HepG2 (cell line): Measurements from ENCODE around the gene KLHL17. TPM values are rescaled to one million over a fixed set of nuclear protein-coding genes. Genes with fewer than 3 reads are reported as not detected.
A peak's percentile ranks its signal among the peaks of the same experiment; 100 is the strongest.

ENCODE experiments used
- ATAC-seq: fragments of 200-7000 bp; cut with Tn5 transposase; 3 replicates; pipeline ENCODE4 v1.9.1; 2020; ENCODE audit warnings: mild to moderate bottlenecking, moderate library complexity
- BruUV-seq: library from RNA; stranded (reverse); fragments of 400-500 nt; replicated peaks from 2 replicates; lab custom pipeline; 2021; lab: Mats Ljungman, UMichigan
- CTCF ChIA-PET: fragments of 300-600 bp; formaldehyde crosslinking; extraction: SDS; loops from one replicate; lab custom pipeline; 2021; ENCODE audit warnings: low total read pairs, inconsistent platforms, low intra/inter-chr PET ratio; lab: Yijun Ruan, JAX
- POLR2A ChIA-PET: fragments of 350-600 bp; sonication (Branson Sonifier 250); formaldehyde crosslinking; loops from one replicate; lab custom pipeline; 2020; ENCODE audit warnings: antibody characterized with exemption, inconsistent platforms; lab: Yijun Ruan, JAX
- DNase-seq: peaks from one replicate; pipeline ENCODE4 v3.0.0-alpha.2; 2015; ENCODE audit warnings: low spot score
- FAIRE-seq: peaks from 3 replicates; lab custom pipeline; 2011; peaks lifted over from hg19 to GRCh38; lab: Jason Lieb, UNC
- H2AFZ ChIP-seq: one replicate; pipeline ENCODE4 v1.6.1; 2011; ENCODE audit warnings: low read length, inconsistent platforms
- H3K27ac ChIP-seq: fragments of 300-600 bp; 3 replicates; pipeline ENCODE4 v1.8.0; 2011; ENCODE audit warnings: mixed run types, mild to moderate bottlenecking, mixed read lengths, low read length, inconsistent platforms; ENCODE audit not compliant: insufficient read depth; ENCODE audit errors: extremely low read length
- H3K27me3 ChIP-seq, 2 experiments: fragments of 200-600 bp in 1 of 2; 2 replicates in 1 of 2; 3 replicates in 1 of 2; pipeline versions ENCODE4 v1.6.0 to v1.8.0; 2011; ENCODE audit warnings: low read length in 2 of 2, mild to moderate bottlenecking in 2 of 2, moderate library complexity in 2 of 2, inconsistent platforms in 1 of 2; ENCODE audit not compliant: insufficient read depth in 2 of 2, control insufficient read depth in 1 of 2
- H3K36me3 ChIP-seq, 2 experiments: fragments of 200-600 bp in 1 of 2; replicated peaks in 1 of 2; 2 replicates in 1 of 2; 3 replicates in 1 of 2; pipeline versions ENCODE4 v1.5.1 to v1.8.0; 2011; ENCODE audit warnings: low read length in 2 of 2, inconsistent platforms in 1 of 2; ENCODE audit not compliant: insufficient read depth in 2 of 2, control insufficient read depth in 1 of 2
- H3K4me1 ChIP-seq: 2 replicates; pipeline ENCODE4 v1.5.1; 2012; ENCODE audit warnings: low read length, inconsistent platforms; ENCODE audit not compliant: insufficient read depth
- H3K4me2 ChIP-seq: 2 replicates; pipeline ENCODE4 v1.6.0; 2011; ENCODE audit warnings: low read depth, low read length, inconsistent platforms
- H3K4me3 ChIP-seq, 3 experiments: fragments of 200-600 bp in 1 of 3; sonication (generic), shearing (Covaris generic) in 1 of 3; replicated peaks in 1 of 3; 2 replicates each; pipeline ENCODE4 v1.5.1; 2011 to 2016; ENCODE audit warnings: low read length in 3 of 3, inconsistent platforms in 2 of 3, low read depth in 2 of 3, mild to moderate bottlenecking in 2 of 3, control low read depth in 1 of 3, mixed read lengths in 1 of 3; ENCODE audit not compliant: insufficient read depth in 1 of 3
- H3K79me2 ChIP-seq: one replicate; pipeline ENCODE4 v1.6.1; 2011; ENCODE audit warnings: low read length, inconsistent platforms; ENCODE audit not compliant: insufficient read depth
- H3K9ac ChIP-seq: 2 replicates; pipeline ENCODE4 v1.6.0; 2011; ENCODE audit warnings: mild to moderate bottlenecking, low read depth, low read length, inconsistent platforms; ENCODE audit not compliant: insufficient read depth
- H3K9me3 ChIP-seq: 2 replicates; pipeline ENCODE4 v1.5.1; 2012; ENCODE audit warnings: mild to moderate bottlenecking, low read length
- H4K20me1 ChIP-seq: 2 replicates; pipeline ENCODE4 v1.6.0; 2011; ENCODE audit warnings: inconsistent platforms, mild to moderate bottlenecking, low read length, moderate library complexity; ENCODE audit not compliant: insufficient read depth
- EEA1 ChIP-seq: sonication (generic); formaldehyde crosslinking; IDR thresholded peaks from 2 replicates; pipeline ENCODE4 v1.5.1; 2020; ENCODE audit warnings: mild to moderate bottlenecking, missing genetic modification reagents, borderline replicate concordance
- ERF ChIP-seq: IDR thresholded peaks from 2 replicates; pipeline ENCODE4 v1.6.1; 2018; ENCODE audit warnings: missing biosample characterization, missing genetic modification reagents
- KDM3A ChIP-seq: IDR thresholded peaks from 2 replicates; pipeline ENCODE4 v1.6.1; 2018; ENCODE audit warnings: low read depth, missing compliant biosample characterization
- NFATC3 ChIP-seq: sonication (generic); formaldehyde crosslinking; IDR thresholded peaks from 2 replicates; pipeline ENCODE4 v1.5.1; 2020; ENCODE audit warnings: mild to moderate bottlenecking, missing genetic modification reagents
- RBM39 ChIP-seq: fragments of 200-400 bp; formaldehyde crosslinking; IDR thresholded peaks from one replicate; pipeline ENCODE4 v1.6.1; 2018; ENCODE audit warnings: antibody characterized with exemption, mild to moderate bottlenecking, low read depth, low read length; ENCODE audit not compliant: poor library complexity, severe bottlenecking
- SRF ChIP-seq: IDR thresholded peaks from 2 replicates; pipeline ENCODE4 v1.6.1; 2011; ENCODE audit warnings: mild to moderate bottlenecking, low read depth, low read length, moderate library complexity
- SRSF4 ChIP-seq: fragments of 200-400 bp; formaldehyde crosslinking; IDR thresholded peaks from one replicate; pipeline ENCODE4 v1.6.1; 2018; ENCODE audit warnings: mild to moderate bottlenecking, low read depth, low read length, moderate library complexity; ENCODE audit not compliant: poor library complexity, severe bottlenecking
- SYNCRIP ChIP-seq: fragments of 200-400 bp; formaldehyde crosslinking; IDR thresholded peaks from 2 replicates; pipeline ENCODE4 v1.6.1; 2018; ENCODE audit warnings: mild to moderate bottlenecking, low read depth, low read length; ENCODE audit not compliant: insufficient read depth
- TFE3 ChIP-seq: IDR thresholded peaks from 2 replicates; pipeline ENCODE4 v1.6.1; 2016
- ZBTB43 ChIP-seq: sonication (generic); formaldehyde crosslinking; conservative IDR thresholded peaks from 2 replicates; pipeline ENCODE4 v1.4.0; 2020; ENCODE audit warnings: missing genetic modification reagents
- ZNF121 ChIP-seq: sonication (generic); formaldehyde crosslinking; IDR thresholded peaks from 2 replicates; pipeline ENCODE4 v1.5.0; 2020; ENCODE audit warnings: mild to moderate bottlenecking, missing genetic modification reagents
- ZNF609 ChIP-seq: sonication (generic); formaldehyde crosslinking; IDR thresholded peaks from 2 replicates; pipeline ENCODE4 v1.4.0; 2020; ENCODE audit warnings: mild to moderate bottlenecking, missing genetic modification reagents, borderline replicate concordance
- ZNF777 ChIP-seq: sonication (generic); formaldehyde crosslinking; IDR thresholded peaks from 2 replicates; pipeline ENCODE4 v1.4.0; 2020; ENCODE audit warnings: missing genetic modification reagents
- ZNF891 ChIP-seq: sonication (generic); formaldehyde crosslinking; IDR thresholded peaks from 2 replicates; pipeline ENCODE4 v1.5.0; 2020; ENCODE audit warnings: mild to moderate bottlenecking, missing genetic modification reagents
- ZSCAN31 ChIP-seq: sonication (generic); formaldehyde crosslinking; IDR thresholded peaks from 2 replicates; pipeline ENCODE4 v1.5.0; 2020; ENCODE audit warnings: low read depth, mild to moderate bottlenecking, missing genetic modification reagents
- WGBS: methylation state at CpG from one replicate; pipeline ENCODE4 v1.1.6; 2017; ENCODE audit warnings: low lambda C conversion rate; 5-methylcytosine and 5-hydroxymethylcytosine counted together
- in situ Hi-C: cut with HindIII; loops from 2 replicates; pipeline ENCODE4 v1.10.0; 2017; ENCODE audit warnings: low pct_unique_long_range_greater_than_20kb; ENCODE audit not compliant: extremely low pct_ligation_motif_present
- intact Hi-C: fragments of 100-400 bp; cut with micrococcal nuclease; formaldehyde crosslinking; loops from one replicate; pipeline ENCODE4 v1.10.0; 2022; ENCODE audit not compliant: unreplicated experiment
- polyA plus RNA-seq, 8 experiments: library from polyadenylated mRNA; depleted of rRNA in 3 of 8; stranded (reverse) in 7 of 8; unstranded in 1 of 8; fragments of >200 nt; fragmentation: Illumina TruSeq in 4 of 8; extraction: Trizol in 4 of 8; gene quantifications; 2 replicates each; pipeline versions ENCODE4 v1.2.1 to v1.2.3, GENCODE V29; 2011 to 2016; ENCODE audit warnings: low read depth in 4 of 8, missing spikeins in 1 of 8, mixed read lengths in 1 of 8; ENCODE audit not compliant: insufficient read depth in 1 of 8
- total RNA-seq, 5 experiments: library from RNA; depleted of rRNA; stranded (reverse); fragments of >200 nt; fragmentation: Illumina TruSeq; extraction: Trizol; gene quantifications; 2 replicates each; pipeline ENCODE4 v1.2.3, GENCODE V29; 2016; ENCODE audit warnings: low read depth in 1 of 5

The KLHL17 gene
- total and polyA plus RNA-seq, 2 of the 13 experiments (the other 11 are each of a cell fraction or from before 2014, with no cell fraction given): 9.3 to 24.7 TPM

- intact Hi-C loops: loop anchor here (2.0 kb wide), 1 partner anchor 19 kb away; no protein-coding TSS in a partner anchor
- peak overlapping the region; percentile 83 to 100 (median 99) for H3K4me3 ChIP-seq
- no peaks in the 10 kb centered on the region for H3K9me3 ChIP-seq
- peak overlapping the region; percentile 88 for H3K4me2 ChIP-seq
- peaks cover 17% of the 10 kb centered on the region for H3K4me1 ChIP-seq
- peaks cover 21% of the 10 kb centered on the region for H3K79me2 ChIP-seq
- peaks cover 13% of the 10 kb centered on the region for H4K20me1 ChIP-seq
- ChIA-PET CTCF (no interaction called here), POLR2A (interaction anchor here (0.6 to 1.7 kb wide), 2 partner anchors 19 to 42 kb away, joined by 3 to 10 read pairs; no protein-coding TSS in a partner anchor)
- H2AFZ ChIP-seq: no peak overlapping the region
- peak overlapping the region; percentile 75 for H3K9ac ChIP-seq
- ATAC-seq: peak; percentile 65
- peaks cover 14 to 28% of the 10 kb centered on the region in 2 experiments for H3K36me3 ChIP-seq
- no peak for FAIRE-seq
- BruUV-seq: no TSS peak
- 6% methylated on average over 31 of the region's 57 CpGs for WGBS
- in situ Hi-C loops: no loop called here
- H3K27ac ChIP-seq: no peak overlapping the region
- DNase-seq: no peak
- H3K27me3 ChIP-seq: peaks cover 0 to 4% of the 10 kb centered on the region in 2 experiments; a peak in 1 of 5 replicates
- TF ChIP-seq ERF (CRISPR knock-in tag): no peak
- TF ChIP-seq EEA1 (CRISPR knock-in tag): no peak; the same call in 1 of the 2 replicates
- TF ChIP-seq ZNF777 (CRISPR knock-in tag): 0 out of 2 replicates have a peak, but pooled peaks have one; percentile 0
- no peak for TF ChIP-seq SRF
- TF ChIP-seq KDM3A (CRISPR knock-in tag): peak; percentile 15; the same call in 1 of the 2 replicates
- 0 out of 2 replicates have a peak, but pooled peaks have one; percentile 2 for TF ChIP-seq ZSCAN31
- TF ChIP-seq ZNF891 (CRISPR knock-in tag): no peak
- no peak for TF ChIP-seq NFATC3 (CRISPR knock-in tag)
- no peak for TF ChIP-seq RBM39
- no peak for TF ChIP-seq SRSF4
- peak; percentile 82 for TF ChIP-seq ZNF121 (CRISPR knock-in tag)
- no peak for TF ChIP-seq ZBTB43 (CRISPR knock-in tag)
- TF ChIP-seq ZNF609: no peak
- no peak for TF ChIP-seq SYNCRIP
- no peak for TF ChIP-seq TFE3 (CRISPR knock-in tag)
Observed at GRCh38 chr1:959731-960362, 537 bp upstream of the KLHL17 start.
